GM18520 (cell line): ENCODE data around the gene ATP8B2.

Source experiments
- ATAC-seq: cut with Tn5 transposase; IDR thresholded peaks from one replicate; pipeline ENCODE4 v1.9.1; 2021; ENCODE audit not compliant: unreplicated experiment

The ATP8B2 gene

DNA sequence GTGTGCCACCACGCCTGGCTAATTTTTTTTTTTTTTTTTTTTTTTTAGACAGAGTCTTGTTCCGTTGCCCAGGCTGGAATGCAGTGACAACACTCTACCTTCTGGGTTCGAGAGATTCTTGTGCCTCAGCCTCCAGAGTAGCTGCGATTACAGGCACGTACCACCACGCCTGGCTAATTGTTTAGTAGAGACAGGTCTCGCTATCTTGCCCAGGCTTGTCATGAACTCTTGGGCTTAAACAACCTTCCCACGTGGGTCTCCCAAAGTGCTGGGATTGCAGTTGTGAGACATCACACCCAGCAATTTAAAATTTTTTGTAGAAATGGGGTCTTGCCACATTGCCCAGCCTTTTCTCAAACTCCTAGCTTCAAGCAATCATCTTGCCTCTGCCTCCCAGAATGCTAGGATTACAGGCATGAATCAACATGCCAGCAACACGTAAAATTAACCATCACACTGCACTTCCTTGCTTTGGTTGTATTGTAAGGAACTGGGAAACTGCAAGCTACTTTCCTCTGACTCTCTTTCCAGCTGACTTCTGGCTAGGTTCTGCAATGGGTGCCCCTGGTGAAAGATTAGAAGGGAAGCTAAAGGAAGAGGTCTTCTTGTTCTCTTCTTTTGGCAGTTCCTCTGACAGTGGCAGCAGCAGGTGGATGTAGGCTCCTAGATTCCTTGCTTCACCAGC lies 65.9 kb downstream of the ATP8B2 start:
- ATAC-seq = no peak

DNA sequence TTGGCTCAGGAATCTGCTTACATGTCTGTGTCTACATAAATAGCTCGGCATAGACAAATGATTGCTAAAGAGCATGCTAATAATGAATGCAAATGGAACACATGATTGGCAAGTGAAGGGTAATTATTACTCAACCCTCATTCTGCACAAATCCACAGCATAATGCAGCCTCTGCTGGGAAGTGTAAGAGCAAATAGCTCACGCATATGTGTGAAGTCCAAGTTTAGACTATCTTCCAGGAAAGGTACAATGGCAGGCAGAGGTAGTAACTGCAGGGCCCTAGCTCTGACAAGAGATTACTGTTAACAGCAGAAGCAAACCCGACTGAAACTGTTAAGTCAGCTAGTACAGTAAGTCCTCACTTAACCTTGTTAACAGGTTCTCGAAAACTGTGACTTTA lies 72.8 kb downstream of the ATP8B2 start:
- ATAC-seq = no peak

- no peak for ATAC-seq
Measured at GRCh38 chr1:154398678-154399077, 73.4 kb downstream of the ATP8B2 start.

- no peak for ATAC-seq
Measured at GRCh38 chr1:154400381-154400801, 75.1 kb downstream of the ATP8B2 start.
